Hepatocyte (in vitro differentiated cells): Measurements from ENCODE around the gene AXIN2. TPM values are rescaled to one million over a fixed set of nuclear protein-coding genes. Genes with fewer than 3 reads are reported as not detected.
"Not testable (repeated sequence)": the region's sequence is repeated elsewhere in the genome, so short reads cannot be mapped to it uniquely, and the experiment has no call there.

Experiments used
- DNase-seq: peaks from one replicate; pipeline ENCODE4 v3.0.0-alpha.2; 2016; ENCODE audit warnings: low spot score
- H2AFZ ChIP-seq: fragments of 200-600 bp; sonication (generic); 2 replicates; pipeline ENCODE4 v1.6.0; 2016; ENCODE audit warnings: antibody characterized with exemption, mild to moderate bottlenecking
- H3K27ac ChIP-seq: fragments of 200-600 bp; sonication (generic); 2 replicates; pipeline ENCODE4 v1.5.1; 2016; ENCODE audit warnings: mild to moderate bottlenecking
- H3K27me3 ChIP-seq: fragments of 200-600 bp; sonication (generic); 2 replicates; pipeline ENCODE4 v1.6.1; 2016
- H3K36me3 ChIP-seq: fragments of 200-600 bp; sonication (generic); replicated peaks from 2 replicates; pipeline ENCODE4 v1.5.1; 2016; ENCODE audit warnings: low read depth; ENCODE audit not compliant: insufficient read depth
- H3K4me1 ChIP-seq: fragments of 200-600 bp; sonication (generic); 2 replicates; pipeline ENCODE4 v1.5.1; 2016; ENCODE audit warnings: mild to moderate bottlenecking, moderate library complexity; ENCODE audit not compliant: insufficient read depth
- H3K4me2 ChIP-seq: fragments of 200-600 bp; sonication (generic); 2 replicates; pipeline ENCODE4 v1.6.0; 2016
- H3K4me3 ChIP-seq: fragments of 200-600 bp; sonication (generic); 2 replicates; pipeline ENCODE4 v1.5.1; 2016; ENCODE audit warnings: mild to moderate bottlenecking
- H3K79me2 ChIP-seq: fragments of 200-600 bp; sonication (generic); 2 replicates; pipeline ENCODE4 v1.6.0; 2017; ENCODE audit warnings: mild to moderate bottlenecking
- H3K9me2 ChIP-seq: fragments of 200-600 bp; sonication (generic); replicated peaks from 2 replicates; pipeline ENCODE4 v1.6.0; 2017; ENCODE audit warnings: mild to moderate bottlenecking; ENCODE audit not compliant: insufficient read depth
- H3K9me3 ChIP-seq: fragments of 200-600 bp; sonication (generic); 2 replicates; pipeline ENCODE4 v1.5.1; 2016; ENCODE audit warnings: low read depth, mild to moderate bottlenecking
- H4K20me1 ChIP-seq: fragments of 200-600 bp; sonication (generic); 2 replicates; pipeline ENCODE4 v1.6.0; 2016; ENCODE audit warnings: mild to moderate bottlenecking; ENCODE audit not compliant: insufficient read depth, poor library complexity, severe bottlenecking
- EZH2 ChIP-seq: fragments of 200-600 bp; sonication (generic); IDR thresholded peaks from 2 replicates; pipeline ENCODE4 v1.6.1; 2016; ENCODE audit warnings: antibody characterized with exemption, mild to moderate bottlenecking, borderline replicate concordance
- EZH2phosphoT487 ChIP-seq: fragments of 200-600 bp; sonication (generic); IDR thresholded peaks from one replicate; pipeline ENCODE4 v1.6.1; 2018; ENCODE audit warnings: antibody characterized with exemption, mild to moderate bottlenecking, low read depth, moderate library complexity; ENCODE audit not compliant: unreplicated experiment, severe bottlenecking
- WGBS: methylation state at CpG from one replicate; pipeline ENCODE4 v1.1.6; 2016; ENCODE audit warnings: low lambda C conversion rate; ENCODE audit errors: missing lambda C conversion rate; 5-methylcytosine and 5-hydroxymethylcytosine counted together
- polyA plus RNA-seq: library from polyadenylated mRNA; unstranded; fragments of >200 nt; fragmentation: Nextera tagmentation; extraction: Ambion mirVana; gene quantifications from 2 replicates; pipeline ENCODE4 v1.2.1, GENCODE V29; 2016
- total RNA-seq: library from RNA; depleted of rRNA; stranded (reverse); fragments of >200 nt; gene quantifications from 2 replicates; pipeline ENCODE4 v1.2.3, GENCODE V29; 2014
- TF ChIP-seq, protein P1 (sequence below): fragments of 200-600 bp; sonication (generic); IDR thresholded peaks from 2 replicates; pipeline ENCODE4 v1.5.1; 2016; ENCODE audit warnings: antibody characterized with exemption, mild to moderate bottlenecking; ENCODE audit not compliant: poor library complexity

AXIN2 gene
- total and polyA plus RNA-seq, 2 experiments from 2014 or later = 15.4 to 22.3 TPM

DNA sequence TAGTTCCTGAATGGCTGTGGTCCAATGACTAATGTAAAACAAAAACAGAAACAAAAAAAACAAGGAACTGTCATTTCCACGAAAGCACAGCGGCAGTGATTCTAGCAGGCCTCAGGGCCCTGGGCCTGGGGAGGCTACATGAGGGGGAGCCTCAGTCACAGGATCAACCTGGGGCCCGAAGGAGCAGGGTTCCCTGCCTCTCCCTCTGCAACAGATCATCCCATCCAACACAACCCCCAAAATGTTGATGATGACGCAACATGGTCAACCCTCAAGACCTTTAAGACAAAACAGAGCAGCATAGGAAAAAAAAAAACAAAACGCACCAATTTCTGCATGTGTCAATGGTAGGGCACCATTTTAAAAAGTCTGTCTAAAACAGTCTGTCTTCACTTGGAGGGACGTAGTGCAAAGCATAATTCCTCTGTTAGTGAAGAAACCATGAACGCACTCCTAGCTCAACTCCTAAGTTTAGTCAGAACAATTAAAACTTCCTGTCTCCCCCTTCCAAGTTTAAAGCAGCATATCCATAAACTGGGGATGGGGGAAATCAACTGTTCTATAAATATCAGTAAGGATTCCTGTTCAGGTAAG lies 32.3 kb downstream of the AXIN2 start:
- no peaks in the 10 kb centered on the region for H4K20me1 ChIP-seq
- no peaks in the 10 kb centered on the region for H3K36me3 ChIP-seq
- peaks cover 45% of the 10 kb centered on the region for H3K4me1 ChIP-seq
- H2AFZ ChIP-seq = no peak overlapping the region
- WGBS = 90% methylated on average over 7 of the region's 7 CpGs
- no peaks in the 10 kb centered on the region for H3K9me2 ChIP-seq
- DNase-seq = no peak
- no peaks in the 10 kb centered on the region for H3K9me3 ChIP-seq
- H3K27me3 ChIP-seq = no peaks in the 10 kb centered on the region
- no peak overlapping the region for H3K4me2 ChIP-seq
- TF ChIP-seq EZH2phosphoT487 (no peak), EZH2 (no peak)
- TF ChIP-seq, protein P1, sequence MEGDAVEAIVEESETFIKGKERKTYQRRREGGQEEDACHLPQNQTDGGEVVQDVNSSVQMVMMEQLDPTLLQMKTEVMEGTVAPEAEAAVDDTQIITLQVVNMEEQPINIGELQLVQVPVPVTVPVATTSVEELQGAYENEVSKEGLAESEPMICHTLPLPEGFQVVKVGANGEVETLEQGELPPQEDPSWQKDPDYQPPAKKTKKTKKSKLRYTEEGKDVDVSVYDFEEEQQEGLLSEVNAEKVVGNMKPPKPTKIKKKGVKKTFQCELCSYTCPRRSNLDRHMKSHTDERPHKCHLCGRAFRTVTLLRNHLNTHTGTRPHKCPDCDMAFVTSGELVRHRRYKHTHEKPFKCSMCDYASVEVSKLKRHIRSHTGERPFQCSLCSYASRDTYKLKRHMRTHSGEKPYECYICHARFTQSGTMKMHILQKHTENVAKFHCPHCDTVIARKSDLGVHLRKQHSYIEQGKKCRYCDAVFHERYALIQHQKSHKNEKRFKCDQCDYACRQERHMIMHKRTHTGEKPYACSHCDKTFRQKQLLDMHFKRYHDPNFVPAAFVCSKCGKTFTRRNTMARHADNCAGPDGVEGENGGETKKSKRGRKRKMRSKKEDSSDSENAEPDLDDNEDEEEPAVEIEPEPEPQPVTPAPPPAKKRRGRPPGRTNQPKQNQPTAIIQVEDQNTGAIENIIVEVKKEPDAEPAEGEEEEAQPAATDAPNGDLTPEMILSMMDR = no peak
- no peak overlapping the region for H3K4me3 ChIP-seq
- no peaks in the 10 kb centered on the region for H3K79me2 ChIP-seq
- peak overlapping the region; percentile 84 for H3K27ac ChIP-seq

DNA sequence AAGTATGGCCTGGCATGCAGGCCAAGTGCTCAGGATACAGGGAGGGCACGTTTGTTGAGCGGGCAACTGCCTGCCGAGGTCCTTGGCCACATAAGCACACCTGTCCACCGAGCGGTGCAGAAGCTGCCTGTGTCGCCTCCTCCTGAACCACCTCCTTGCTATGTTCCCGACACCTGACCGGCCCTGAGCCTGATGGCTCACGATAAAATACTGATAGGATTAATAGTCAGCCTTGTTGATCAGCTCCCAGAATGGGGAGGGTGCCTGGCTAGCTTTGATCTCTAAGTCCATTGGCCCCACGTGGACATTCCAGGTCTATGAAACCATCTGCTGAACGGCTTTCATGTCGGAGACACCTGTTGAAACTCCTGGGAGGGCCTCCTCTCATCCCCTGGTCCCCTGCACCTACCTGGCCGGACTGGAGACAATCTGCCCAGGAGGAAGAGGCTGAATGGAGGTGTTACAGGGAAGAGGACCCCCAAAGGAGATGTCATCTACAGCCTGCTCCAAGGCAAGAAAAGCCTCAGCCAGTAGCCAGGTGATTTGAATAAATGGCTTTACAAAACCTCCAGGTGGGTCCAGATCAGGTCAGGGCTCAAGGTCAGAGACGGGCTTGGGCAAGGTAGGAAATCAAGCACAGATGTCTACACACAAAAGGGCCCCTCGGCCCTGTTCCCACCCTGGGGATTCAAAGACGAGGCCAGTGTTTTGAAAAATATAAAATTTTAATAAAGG lies 33.4 kb downstream of the AXIN2 start:
- no peak overlapping the region for H2AFZ ChIP-seq
- 91% methylated on average over 16 of the region's 16 CpGs for WGBS
- TF ChIP-seq, protein P1 = no peak
- TF ChIP-seq EZH2phosphoT487 = no peak
- TF ChIP-seq EZH2 = no peak
- no peak overlapping the region for H3K4me2 ChIP-seq
- H3K9me2 ChIP-seq = no peaks in the 10 kb centered on the region
- no peak overlapping the region for H3K4me3 ChIP-seq
- H4K20me1 ChIP-seq = no peaks in the 10 kb centered on the region
- no peaks in the 10 kb centered on the region for H3K9me3 ChIP-seq
- no peaks in the 10 kb centered on the region for H3K36me3 ChIP-seq
- DNase-seq = no peak
- no peak overlapping the region for H3K27ac ChIP-seq
- no peaks in the 10 kb centered on the region for H3K79me2 ChIP-seq
- no peaks in the 10 kb centered on the region for H3K27me3 ChIP-seq
- peaks cover 42% of the 10 kb centered on the region for H3K4me1 ChIP-seq

DNA sequence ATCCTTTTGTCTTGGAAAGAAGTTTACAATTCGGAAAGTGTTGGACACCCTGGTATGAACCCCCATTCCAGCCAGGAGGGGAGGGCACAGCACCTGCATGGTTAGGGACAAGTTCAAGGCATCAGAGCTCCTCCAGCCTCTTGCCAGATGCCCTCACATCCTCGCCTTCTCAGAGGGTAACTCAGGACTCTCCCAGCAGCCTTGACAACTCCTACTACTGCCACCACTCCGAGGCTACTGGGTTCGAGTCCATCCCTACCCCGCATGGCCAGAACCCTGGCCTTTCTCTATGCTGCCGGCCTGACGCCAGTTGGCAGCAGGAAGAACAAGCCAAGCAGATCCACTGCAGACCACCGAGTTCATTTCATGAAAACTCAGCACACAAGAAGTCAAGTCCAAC lies 34.1 kb downstream of the AXIN2 start:
- Histone ChIP-seq H2AFZ (no peak overlapping the region), H3K27me3 (no peaks in the 10 kb centered on the region), H3K9me3 (no peaks in the 10 kb centered on the region), H3K79me2 (no peaks in the 10 kb centered on the region), H3K4me2 (no peak overlapping the region), H3K4me3 (no peak overlapping the region), H3K9me2 (no peaks in the 10 kb centered on the region), H3K36me3 (no peaks in the 10 kb centered on the region), H3K4me1 (peaks cover 35% of the 10 kb centered on the region), H4K20me1 (no peaks in the 10 kb centered on the region), H3K27ac (no peak overlapping the region)
- DNase-seq = no peak
- TF ChIP-seq EZH2 = no peak
- no peak for TF ChIP-seq EZH2phosphoT487
- 98% methylated on average over 8 of the region's 8 CpGs for WGBS

DNA sequence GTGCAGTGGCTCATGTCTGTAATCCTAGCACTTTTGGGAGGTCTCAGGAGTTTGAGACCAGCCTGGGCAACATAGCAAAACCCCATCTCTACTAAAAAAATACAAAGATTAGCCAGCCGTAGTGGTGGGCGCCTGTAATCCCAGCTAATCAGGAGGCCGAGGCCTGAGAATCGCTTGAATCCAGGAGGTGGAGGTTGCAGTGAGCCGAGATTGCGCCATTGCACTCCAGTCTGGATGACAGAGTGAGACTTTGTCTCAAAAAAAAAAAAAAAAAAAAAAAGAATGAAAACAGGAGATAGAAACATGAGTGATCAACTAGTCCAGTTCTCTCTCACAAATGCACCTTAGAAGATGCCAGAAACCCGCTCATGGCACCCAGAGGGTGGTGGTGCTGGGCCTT lies 34.6 kb downstream of the AXIN2 start:
- H3K27ac ChIP-seq, DNase-seq, H3K79me2 ChIP-seq, H3K36me3 ChIP-seq, H3K9me2 ChIP-seq, H3K4me3 ChIP-seq, H4K20me1 ChIP-seq, H3K27me3 ChIP-seq, H2AFZ ChIP-seq, H3K9me3 ChIP-seq, H3K4me2 ChIP-seq: not testable (repeated sequence)
- H3K4me1 ChIP-seq = peaks cover 30% of the 10 kb centered on the region
- WGBS = 93% methylated on average over 7 of the region's 7 CpGs
